ENCODE measurements around the gene PAXIP1.

PAXIP1 gene

DNA sequence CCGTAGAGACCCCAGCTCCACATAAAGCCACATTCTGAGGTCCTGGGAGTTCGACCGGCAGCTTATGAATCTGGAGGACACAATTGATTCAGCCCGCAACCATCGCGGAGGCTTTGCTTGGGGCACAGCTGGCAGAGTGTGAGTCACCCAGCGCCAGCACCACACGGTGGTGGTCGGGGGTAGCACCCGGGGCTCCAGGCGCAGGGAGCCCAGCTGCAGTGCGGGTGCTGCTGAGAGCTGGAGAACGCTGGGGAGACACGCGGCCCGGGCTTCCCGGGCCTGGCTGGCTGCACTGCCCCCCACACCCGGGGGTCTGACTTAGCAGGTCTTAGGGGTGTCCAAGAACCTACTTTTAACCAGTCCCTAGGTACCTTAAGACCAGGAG lies 87.9 kb downstream of the PAXIP1 start:
- in situ Hi-C loops (cut with HindIII; ENCODE audit: low sequenced_read_pairs) = no loop called here

DNA sequence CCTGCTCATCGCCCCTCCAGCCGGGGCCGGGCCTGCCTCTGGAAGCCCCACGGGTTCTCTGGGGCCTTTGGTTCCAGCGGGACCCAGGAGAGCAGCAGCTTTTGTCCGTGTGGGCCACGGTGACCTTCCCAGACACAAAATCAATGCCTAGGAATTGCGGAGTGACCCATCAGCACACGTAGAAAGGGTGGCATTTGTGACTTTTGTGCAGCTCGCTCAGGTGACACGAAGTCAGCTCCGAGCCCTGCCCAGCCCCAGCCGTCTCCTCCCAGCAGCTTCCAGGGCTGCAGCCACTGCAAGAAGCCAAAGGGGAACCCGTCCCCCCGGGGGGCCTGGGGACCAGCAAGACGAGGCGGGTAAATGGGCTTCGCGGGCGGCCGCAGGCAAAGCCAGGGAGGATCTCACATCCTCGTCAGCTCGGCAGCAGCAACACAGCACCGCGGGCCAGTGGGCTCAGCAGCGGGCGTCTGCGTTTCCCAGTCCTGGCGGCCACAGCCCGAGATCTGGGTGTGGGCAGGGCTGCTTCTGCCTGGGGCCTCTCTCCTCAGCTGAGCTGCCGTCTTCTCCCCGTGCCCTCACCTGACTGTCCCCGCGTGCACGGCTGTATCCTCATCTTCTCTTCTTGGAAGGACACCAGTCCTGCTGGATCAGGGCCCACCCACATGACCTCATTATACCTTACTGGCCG lies 88.5 kb downstream of the PAXIP1 start:
- in situ Hi-C loops (cut with HindIII; ENCODE audit: low sequenced_read_pairs) = no loop called here

DNA sequence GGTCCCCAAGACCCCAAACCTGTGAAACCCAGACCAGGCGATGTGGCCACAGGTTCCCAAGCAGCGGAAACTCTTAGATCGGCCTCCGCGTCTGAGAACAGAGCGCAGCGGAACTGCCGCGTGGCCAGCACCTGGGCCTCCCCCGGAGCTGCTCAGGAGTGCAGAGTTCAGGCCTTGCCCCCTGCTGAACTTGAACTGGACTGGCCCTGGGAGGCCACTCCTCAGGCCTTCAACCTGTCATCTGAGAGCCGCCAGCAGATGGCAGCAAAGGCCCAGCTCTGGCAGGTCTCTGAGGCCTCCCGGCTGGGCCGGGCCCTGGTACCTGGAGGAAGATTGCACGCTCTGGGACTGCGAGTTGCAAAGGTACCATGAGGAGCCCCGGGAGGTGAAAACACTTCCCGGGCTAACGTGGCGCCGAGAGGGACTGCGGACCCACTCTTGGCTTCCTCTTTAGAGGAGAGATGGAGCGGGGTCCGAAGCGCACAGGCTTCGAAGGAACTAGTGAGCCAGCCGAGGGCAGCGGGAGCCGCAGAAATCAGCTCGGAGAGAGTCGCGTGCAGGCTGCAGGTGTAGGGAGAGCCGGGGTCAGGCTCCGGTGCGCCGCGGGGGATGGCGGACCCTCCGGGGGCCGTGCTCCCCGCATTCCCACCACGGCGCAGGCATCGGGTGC lies 89.2 kb downstream of the PAXIP1 start:
- in situ Hi-C loops (cut with HindIII; ENCODE audit: low sequenced_read_pairs) = no loop called here

DNA sequence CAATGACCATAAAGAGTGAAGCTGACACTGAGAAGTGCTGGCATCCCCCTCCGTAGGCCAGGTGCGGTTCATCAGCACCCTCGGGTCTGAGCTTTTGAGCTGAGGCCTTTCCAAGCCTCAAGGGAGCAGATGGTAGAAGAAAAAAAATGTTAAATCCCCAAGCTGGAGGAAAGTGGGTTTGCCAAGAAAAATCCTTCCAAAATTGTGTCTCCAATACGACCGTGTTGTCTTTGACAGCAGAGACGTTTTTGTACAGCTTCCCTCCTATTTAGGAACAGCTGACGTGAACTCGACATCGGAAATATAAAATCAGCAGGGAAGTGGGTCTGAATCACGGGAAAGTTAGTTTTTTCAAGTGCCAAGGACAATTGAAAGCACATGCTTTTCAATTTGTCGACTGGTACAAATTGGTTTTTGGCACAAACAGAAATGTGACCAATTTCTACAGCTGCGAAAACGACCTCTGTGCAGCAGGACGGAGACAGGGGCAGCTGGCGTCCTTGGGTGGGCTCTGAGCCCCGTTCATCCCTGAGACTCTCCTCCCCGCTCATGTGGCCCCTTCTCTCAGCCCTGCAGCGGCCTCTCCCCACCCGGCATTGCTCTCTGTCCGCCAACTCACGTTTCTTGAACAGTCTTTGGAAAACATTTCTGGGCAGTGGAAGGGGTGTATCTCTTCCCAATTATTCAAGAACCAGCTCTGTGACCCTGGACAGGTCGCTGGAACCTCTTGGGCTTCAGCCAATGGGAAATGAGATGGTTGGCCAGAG lies 89.9 kb downstream of the PAXIP1 start:
- in situ Hi-C loops (cut with HindIII; ENCODE audit: low sequenced_read_pairs) = no loop called here

DNA sequence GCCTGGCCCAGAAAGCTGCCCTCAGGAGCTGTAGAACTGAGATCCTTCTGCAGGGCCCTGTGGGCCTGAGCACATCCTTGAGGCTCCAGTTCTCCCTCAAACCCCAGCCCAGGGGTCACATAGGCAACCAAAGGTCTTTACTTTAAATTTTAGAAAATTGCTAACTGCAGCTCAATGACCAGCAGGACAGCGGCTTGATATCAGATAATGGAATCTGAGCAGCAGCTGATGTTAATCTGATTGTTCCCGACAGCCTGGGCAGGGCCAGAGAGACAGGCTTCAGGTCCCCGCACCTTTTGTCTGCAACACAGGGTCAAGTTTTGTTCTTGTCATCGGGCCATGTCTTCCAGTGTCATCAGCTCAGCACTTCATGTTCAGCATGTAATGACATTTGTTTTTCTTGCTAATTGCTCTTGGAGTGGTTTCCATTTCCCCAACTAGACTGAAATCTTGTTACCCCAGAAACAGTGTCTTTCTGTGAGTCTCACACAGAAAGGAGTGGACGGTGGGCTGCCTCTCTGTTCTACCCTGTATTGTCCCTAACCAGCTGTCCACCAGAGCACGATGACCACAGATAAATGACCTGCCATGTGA lies 91.0 kb downstream of the PAXIP1 start:
- in situ Hi-C loops (cut with HindIII; ENCODE audit: low sequenced_read_pairs) = no loop called here

DNA sequence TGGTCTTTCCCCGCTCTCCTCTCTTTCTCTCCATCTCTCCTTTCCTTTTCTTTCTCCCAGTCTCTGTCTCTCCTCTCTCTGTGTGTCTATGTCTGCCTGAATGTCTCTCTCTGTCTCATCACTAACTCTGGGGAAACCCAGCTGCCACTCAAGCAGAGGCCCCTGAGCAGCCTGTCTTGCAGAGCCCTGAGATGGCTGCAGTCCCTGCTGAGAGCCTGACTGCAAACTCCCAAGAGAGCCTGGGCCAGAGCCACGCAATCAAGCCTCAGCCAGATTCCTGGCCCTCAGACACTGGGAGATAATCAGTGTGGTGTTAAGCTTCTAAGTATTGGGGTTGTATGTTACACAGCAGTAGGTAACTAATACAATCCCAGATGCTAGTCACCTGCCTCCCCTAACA lies 91.5 kb downstream of the PAXIP1 start:
- in situ Hi-C loops (cut with HindIII; ENCODE audit: low sequenced_read_pairs) = no loop called here

DNA sequence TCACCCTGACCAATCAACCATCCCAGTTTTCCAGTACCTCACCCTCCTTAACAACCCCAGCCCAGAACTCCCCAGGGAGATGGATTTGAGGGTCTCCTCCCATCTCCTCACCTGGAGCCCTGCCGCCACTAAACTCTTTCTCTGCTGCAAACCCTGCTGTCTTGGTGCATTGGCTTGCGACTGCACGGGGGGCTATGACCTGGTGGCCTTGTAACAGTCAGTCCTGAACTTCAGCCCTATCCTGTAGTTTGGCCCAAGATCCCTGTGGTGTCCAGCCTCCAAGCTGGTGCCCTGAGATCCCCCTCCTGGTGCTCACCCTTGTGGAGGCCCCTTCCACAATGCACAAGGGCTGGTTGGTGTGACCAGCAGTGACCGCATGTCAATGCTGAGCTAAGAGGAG lies 91.9 kb downstream of the PAXIP1 start:
- in situ Hi-C loops (cut with HindIII; ENCODE audit: low sequenced_read_pairs) = no loop called here

DNA sequence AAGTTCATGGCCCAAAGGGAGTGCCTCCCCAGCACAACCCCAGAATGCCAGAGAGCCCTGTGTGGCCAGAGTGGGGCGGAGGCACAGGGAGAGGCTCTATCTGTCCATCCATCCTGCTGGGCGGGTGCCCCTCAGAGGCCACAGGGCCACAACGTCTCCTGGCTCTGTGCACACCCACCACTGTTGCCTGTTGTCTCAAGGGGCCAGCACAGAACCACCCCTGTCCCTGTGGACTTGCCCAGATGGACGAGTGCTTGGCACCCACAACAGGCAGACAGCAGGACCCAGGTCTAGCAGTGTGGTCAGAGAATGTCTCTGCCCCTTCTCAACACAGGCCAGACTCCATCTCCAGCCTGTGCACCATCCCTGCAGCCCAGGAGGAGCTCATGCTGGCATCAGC lies 92.8 kb downstream of the PAXIP1 start:
- in situ Hi-C loops (cut with HindIII; ENCODE audit: low sequenced_read_pairs) = no loop called here

DNA sequence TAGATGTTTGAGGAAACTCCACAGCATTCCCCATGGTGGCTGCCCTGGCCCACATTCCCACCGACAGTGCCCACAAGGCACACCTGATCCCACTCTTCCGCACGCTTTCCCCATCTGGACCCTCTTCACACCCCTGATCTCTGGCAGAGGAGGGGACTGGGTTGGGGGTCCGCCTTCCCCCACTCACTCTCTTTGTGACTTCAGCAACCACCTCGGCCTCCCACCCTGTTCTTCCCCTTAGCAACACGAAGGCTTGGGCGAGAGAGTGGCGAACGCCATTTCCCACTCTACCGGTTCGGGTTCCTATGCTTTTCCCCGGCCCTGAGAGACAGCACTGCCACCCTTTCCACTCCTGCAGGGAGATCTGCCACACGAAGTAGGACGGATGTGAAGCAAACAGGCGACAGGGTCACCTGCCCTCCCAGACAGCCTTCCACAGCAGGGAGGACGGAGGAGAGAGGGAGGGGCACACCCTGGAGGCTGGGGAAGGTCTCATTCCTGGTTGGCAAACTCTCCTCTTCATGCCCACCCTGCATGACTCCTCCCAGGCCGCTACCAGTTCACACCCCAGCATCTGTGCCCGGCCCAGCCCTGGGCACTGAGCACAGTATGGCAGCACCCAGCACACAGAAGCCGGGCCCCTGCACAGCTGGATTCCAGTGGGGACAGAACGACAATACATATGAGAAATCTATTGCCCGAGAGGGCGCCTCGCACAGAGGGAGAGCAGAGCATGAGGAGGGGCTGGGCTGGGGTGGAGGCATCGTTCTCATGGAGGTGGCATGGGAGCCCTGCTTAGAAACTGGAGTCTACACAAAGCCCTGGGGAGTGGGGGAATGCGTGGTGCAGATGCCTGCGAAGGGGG lies 93.5 kb downstream of the PAXIP1 start:
- in situ Hi-C loops (cut with HindIII; ENCODE audit: low sequenced_read_pairs) = no loop called here

DNA sequence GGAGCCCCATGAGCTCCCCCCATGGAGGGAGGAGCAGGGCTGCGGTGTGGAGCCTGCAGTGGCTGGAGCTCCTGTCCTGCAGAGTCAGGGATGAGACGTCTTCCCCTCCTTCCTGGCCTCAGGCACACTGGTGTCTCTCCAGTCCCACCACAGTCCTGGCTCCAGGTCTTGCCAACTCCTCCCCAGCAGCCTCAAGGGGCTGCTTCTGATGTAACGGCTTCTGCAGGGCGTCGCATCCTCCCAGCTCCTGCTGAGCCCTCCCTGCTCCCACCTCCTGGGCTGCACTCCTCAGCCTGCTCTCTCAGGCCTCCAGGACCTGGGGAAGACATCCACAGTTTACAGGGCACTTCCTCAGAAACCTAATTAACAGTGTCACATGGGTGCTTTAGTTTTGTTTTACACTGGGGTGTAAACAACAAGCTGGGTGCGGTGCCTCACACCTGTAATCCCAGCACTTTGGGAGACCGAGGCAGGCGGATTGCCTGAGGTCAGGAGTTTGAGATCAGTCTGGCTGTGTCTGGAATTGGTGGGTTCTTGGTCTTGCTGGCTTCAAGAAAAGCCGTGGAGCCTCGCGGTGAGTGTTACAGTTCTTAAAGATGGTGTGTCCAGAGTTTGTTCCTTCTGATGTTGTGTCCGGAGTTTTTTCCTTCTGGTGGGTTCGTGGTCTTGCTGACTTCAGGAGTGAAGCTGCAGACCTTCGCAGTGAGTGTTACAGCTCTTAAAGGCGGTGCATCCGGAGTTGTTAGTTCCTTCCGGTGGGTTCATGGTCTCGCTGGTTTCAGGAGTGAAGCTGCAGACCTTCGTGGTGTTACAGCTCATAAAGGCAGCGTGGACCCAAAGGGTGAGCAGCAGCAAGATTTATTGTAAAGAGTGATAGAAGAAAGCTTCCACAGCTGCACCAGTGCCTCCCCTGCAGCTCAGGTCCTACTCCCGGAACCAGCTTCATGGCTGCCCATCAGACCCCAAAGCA lies 95.0 kb downstream of the PAXIP1 start:
- in situ Hi-C loops (cut with HindIII; ENCODE audit: low sequenced_read_pairs) = no loop called here

DNA sequence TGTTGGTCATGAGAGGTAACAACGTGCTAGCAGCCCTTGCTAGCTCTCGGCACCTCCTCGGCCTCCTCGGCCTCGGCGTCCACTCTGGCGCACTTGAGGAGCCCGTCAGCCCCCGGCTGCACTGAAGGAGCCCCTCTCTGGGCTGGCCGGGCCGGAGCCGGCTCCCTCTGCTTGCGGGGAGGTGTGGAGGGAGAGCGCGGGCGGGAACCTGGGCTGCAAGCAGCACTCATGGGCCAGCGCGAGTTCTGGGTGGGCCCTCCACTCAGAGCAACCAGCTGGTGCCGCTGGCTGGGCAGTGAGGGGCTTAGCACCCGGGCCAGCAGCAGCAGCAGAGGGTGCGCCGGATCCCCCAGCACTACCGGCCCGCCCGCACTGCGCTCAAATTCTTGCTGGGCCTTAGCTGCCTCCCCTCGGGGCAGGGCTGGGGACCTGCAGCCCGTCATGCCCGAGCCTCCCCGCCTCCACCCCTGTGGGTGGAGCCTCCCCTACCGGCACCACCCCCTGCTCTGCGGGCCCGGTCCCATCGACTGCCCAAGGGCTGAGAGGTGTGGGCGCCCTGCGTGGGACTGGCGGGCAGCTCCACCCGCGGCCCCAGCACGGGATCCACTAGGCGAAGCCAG lies 96.1 kb downstream of the PAXIP1 start:
- in situ Hi-C loops (cut with HindIII; ENCODE audit: low sequenced_read_pairs) = no loop called here

DNA sequence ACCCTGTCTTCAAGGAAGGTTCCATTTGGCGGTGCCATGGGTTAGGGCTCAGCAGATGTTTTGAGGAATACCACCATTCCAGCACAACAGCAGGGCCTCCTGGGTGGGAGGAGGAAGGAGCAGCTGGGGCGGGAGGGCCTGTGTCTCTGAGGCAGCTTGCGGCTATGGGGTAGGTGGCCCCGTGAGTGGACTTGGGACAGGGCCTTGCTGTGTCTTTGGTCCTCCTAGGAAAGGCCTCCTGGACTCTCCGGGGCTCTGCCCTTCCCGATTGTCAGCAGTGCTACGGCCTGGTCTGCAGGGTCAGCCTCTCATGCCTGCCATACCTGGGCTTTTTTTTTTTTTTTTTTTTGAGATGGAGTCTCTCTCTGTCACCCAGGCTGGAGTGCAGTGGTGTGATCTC lies 96.7 kb downstream of the PAXIP1 start:
- in situ Hi-C loops (cut with HindIII; ENCODE audit: low sequenced_read_pairs) = no loop called here

DNA sequence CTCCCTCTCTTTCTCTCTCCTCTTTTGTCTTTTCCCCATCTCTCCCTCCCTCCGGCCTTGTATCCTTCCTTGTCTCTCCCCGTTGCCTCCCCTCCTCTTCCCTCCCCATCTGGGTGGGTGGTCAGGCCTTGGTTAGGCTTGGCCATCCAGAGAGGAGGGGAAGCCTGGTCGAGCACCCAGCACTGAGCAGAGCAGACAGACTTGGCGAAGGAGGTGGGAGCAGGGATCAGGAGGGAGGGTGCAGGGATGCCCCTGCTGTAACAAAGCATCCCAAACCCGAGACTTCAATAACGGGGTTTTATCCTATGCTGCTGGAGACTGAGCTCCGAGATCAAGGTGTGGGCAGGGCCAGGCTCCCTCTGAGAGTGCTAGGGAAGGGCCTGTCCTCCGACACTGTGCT lies 97.3 kb downstream of the PAXIP1 start:
- in situ Hi-C loops (cut with HindIII; ENCODE audit: low sequenced_read_pairs) = no loop called here

DNA sequence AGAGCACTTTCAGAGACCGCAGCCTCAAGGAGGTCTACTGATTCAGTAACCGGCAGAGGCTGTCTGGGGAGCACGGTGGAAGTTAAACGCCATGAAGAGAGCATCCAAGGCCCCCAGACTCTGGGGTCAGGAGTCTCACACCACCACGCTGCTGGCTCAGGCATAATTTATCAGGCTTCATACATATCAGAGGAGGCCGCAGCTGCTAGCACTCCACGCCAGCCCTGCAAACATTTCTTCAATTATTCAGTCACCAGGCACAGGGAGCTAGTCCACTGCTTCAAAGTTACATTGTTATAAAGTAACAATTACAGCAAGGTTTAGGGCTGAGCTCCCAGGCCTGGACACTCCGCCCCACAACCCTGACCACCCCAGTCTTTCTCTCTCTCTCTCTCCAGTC lies 97.8 kb downstream of the PAXIP1 start:
- in situ Hi-C loops (cut with HindIII; ENCODE audit: low sequenced_read_pairs) = no loop called here

DNA sequence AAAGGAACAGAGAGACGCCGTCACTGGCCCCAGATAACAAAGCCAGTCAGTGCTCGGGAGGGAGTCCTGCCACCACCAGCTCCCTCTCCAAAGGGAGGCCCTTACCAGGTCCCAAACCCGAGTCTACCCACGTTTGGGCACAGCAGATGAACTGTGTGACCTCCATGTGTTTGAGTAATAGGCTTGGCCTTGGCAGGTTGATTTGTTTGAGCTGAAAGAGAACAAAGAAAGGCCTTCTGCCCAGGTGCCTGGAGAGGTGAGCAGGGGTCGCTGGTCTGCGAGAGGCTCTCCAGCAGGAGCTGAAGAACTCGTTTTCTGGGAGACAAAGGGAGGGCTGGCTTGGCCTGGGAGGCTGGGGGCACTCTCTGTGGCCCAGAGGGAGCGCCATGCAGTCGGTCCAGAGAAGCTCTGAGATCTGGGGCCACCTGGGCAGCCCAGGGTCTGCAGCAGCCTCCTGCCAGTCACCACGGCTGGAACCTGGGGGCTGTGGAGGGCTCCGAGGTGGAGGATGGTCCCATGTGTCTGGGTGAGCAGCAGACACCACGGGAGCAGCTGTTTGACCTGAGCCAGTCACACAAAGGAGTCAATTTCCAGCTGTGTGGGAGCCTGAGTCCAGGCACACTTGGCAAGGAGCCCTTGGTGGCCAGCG lies 99.7 kb downstream of the PAXIP1 start:
- in situ Hi-C loops (cut with HindIII; ENCODE audit: low sequenced_read_pairs) = no loop called here

DNA sequence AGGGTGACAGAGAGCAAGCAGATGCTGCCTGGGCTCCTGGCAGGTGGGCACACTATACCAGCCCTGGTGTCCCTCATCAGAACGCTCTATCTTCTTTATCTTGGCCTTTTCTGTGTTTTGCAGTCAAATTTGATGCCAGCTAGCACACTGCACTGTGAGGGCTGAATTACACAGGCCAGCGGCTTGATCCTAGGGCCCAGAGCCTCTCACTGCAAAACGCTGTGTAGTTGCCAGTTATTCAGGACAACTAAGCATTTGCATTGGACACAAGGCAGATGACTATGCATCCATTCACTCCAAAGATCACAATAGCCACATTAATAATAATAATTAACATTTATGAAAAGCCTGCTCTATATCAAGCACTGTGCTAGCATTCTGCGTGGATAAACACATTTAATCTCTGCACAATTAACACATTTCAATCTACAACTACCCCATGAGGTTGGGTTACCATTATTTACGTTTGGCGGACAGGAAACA lies 100.3 kb downstream of the PAXIP1 start:
- in situ Hi-C loops (cut with HindIII; ENCODE audit: low sequenced_read_pairs) = no loop called here

DNA sequence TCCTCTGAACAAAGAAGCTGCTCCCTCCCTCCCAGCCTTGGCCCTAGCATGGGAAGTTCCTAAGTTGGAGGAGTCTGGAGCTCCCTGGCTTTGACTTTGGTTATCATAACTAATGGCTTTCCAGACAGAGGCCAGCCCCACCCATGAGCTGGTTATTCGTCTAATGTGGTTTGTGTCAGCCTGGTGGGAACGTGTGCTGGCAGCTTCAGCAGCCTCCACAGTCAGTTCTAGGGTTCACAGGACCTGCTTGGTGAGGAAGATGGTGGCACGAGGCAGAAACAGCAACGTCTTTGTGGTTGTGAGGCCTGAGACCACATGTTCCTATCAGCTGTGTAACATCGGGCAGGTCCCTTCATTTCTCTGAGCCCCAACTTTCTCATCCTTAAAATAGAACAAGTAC lies 103.1 kb downstream of the PAXIP1 start:
- in situ Hi-C loops (cut with HindIII; ENCODE audit: low sequenced_read_pairs) = no loop called here

DNA sequence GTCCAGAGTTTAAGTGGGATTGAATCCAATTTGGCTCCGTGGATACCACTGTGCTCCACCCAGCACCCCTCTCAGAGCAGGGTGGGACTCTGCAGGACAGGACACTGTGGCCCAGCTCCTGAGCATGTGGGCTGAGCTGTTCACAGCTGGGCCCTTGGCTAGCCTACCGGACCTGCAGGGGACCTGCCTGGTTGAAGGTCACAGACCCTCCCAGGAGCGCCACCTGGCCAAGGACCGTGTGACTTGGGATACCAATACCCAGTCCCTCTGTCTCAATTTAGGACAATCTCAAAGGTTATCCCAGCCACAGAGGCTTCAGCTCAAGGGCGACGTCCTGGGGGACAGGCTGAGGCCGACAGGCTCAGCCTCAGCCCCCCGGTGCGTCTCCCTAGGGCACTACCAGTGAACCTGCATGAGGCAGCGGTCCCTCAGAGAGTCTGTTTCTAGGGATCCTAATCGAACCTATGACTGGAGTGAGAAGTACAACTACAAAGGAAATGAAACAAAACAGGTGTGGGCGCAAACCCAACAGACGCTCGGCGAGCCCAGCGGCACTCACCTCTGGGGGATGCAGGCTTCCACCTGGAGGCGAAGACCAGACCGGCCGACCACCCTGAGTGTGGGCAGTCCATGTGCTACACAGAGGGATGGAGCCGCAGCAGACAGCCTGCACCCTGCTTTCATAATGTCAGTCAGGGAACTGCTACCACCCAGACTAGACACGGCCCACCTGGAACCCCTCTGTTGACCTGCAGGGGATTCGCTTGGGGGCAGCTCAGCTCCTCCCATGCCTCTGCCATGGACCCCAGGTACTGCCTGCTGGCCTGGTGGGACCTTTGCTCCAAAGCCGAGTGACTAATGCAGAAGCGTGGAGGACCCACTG lies 103.7 kb downstream of the PAXIP1 start:
- in situ Hi-C loops (cut with HindIII; ENCODE audit: low sequenced_read_pairs) = no loop called here
